Mesothelial cell of epicardium (in vitro differentiated cells): ENCODE measurements around the gene SPATA13. TPM values are rescaled to one million over a fixed set of nuclear protein-coding genes. Genes with fewer than 3 reads are reported as not detected.

Source experiments
- DNase-seq, 2 experiments: peaks; one replicate each; pipeline ENCODE4 v3.0.0; 2021; ENCODE audit warnings: low spot score in 2 of 2; ENCODE audit not compliant: unreplicated experiment in 2 of 2
- H3K27ac Mint-ChIP-seq: 2 replicates; pipeline ENCODE4 v1.8.0; 2021; ENCODE audit warnings: mixed read lengths
- H3K27me3 Mint-ChIP-seq: 2 replicates; pipeline ENCODE4 v1.8.0; 2021; ENCODE audit warnings: low read depth, mixed read lengths
- H3K36me3 Mint-ChIP-seq: 2 replicates; pipeline ENCODE4 v1.8.0; 2021; ENCODE audit warnings: mixed read lengths
- H3K4me1 Mint-ChIP-seq: 2 replicates; pipeline ENCODE4 v1.8.0; 2021; ENCODE audit warnings: mixed read lengths
- H3K4me3 Mint-ChIP-seq: 2 replicates; pipeline ENCODE4 v1.8.0; 2021; ENCODE audit warnings: mild to moderate bottlenecking, moderate library complexity, mixed read lengths
- H3K9me3 Mint-ChIP-seq: 2 replicates; pipeline ENCODE4 v1.8.0; 2021; ENCODE audit warnings: mixed read lengths
- CTCF ChIP-seq: fragments of 200-600 bp; sonication (generic); IDR thresholded peaks from one replicate; pipeline ENCODE4 v1.5.0; 2021; ENCODE audit warnings: antibody characterized with exemption; ENCODE audit not compliant: unreplicated experiment
- total RNA-seq: library from RNA; stranded (reverse); gene quantifications from 3 replicates; pipeline ENCODE4 v1.2.1, GENCODE V29; 2021

SPATA13 gene
- total RNA-seq, 1 donor from 2014 or later, result 3.8 TPM

GRCh38 chr13:24254146-24254841, 93.8 kb downstream of the SPATA13 start:
- DNase-seq, result no peak
- Mint-ChIP-seq H3K27me3 (no peaks in the 10 kb centered on the region), H3K36me3 (no peaks in the 10 kb centered on the region), H3K4me3 (no peak overlapping the region), H3K27ac (no peak overlapping the region), H3K4me1 (no peaks in the 10 kb centered on the region), H3K9me3 (no peaks in the 10 kb centered on the region)
- TF ChIP-seq CTCF, result no peak

GRCh38 chr13:24257497-24257896, 97.0 kb downstream of the SPATA13 start:
- no peak for TF ChIP-seq CTCF
- no peaks in the 10 kb centered on the region for H3K9me3 Mint-ChIP-seq
- H3K4me3 Mint-ChIP-seq, result no peak overlapping the region
- DNase-seq, result no peak
- no peak overlapping the region for H3K27ac Mint-ChIP-seq
- H3K36me3 Mint-ChIP-seq, result no peaks in the 10 kb centered on the region
- H3K27me3 Mint-ChIP-seq, result no peaks in the 10 kb centered on the region
- H3K4me1 Mint-ChIP-seq, result peaks cover 10% of the 10 kb centered on the region

GRCh38 chr13:24261566-24261965, 101.0 kb downstream of the SPATA13 start:
- Mint-ChIP-seq H3K36me3 (no peaks in the 10 kb centered on the region), H3K9me3 (no peaks in the 10 kb centered on the region), H3K4me3 (no peak overlapping the region), H3K4me1 (peaks cover 29% of the 10 kb centered on the region), H3K27ac (no peak overlapping the region), H3K27me3 (no peaks in the 10 kb centered on the region)
- no peak for DNase-seq
- no peak for TF ChIP-seq CTCF

- Mint-ChIP-seq H3K36me3 (no peaks in the 10 kb centered on the region), H3K27me3 (no peaks in the 10 kb centered on the region), H3K4me3 (no peak overlapping the region), H3K27ac (no peak overlapping the region), H3K4me1 (peaks cover 29% of the 10 kb centered on the region), H3K9me3 (no peaks in the 10 kb centered on the region)
- TF ChIP-seq CTCF, result no peak
- no peak for DNase-seq
These were observed 103.1 kb downstream of the SPATA13 start for GRCh38 chr13:24263632-24264031.

- Mint-ChIP-seq H3K9me3 (no peaks in the 10 kb centered on the region), H3K27ac (no peak overlapping the region), H3K36me3 (no peaks in the 10 kb centered on the region), H3K27me3 (no peaks in the 10 kb centered on the region), H3K4me3 (no peak overlapping the region), H3K4me1 (peaks cover 29% of the 10 kb centered on the region)
- DNase-seq, result no peak
- no peak for TF ChIP-seq CTCF
These were observed 104.5 kb downstream of the SPATA13 start for GRCh38 chr13:24264976-24265375.

GRCh38 chr13:24265453-24265852, 104.9 kb downstream of the SPATA13 start:
- Mint-ChIP-seq H3K27me3 (no peaks in the 10 kb centered on the region), H3K4me3 (no peak overlapping the region), H3K9me3 (no peaks in the 10 kb centered on the region), H3K4me1 (peaks cover 32% of the 10 kb centered on the region), H3K36me3 (no peaks in the 10 kb centered on the region), H3K27ac (no peak overlapping the region)
- TF ChIP-seq CTCF, result no peak
- no peak for DNase-seq
